Right cardiac atrium (tissue), 5 donors: ENCODE measurements around the gene ZNF567. TPM values are rescaled to one million over a fixed set of nuclear protein-coding genes. Genes with fewer than 3 reads are reported as not detected.
"Not testable (repeated sequence)": the region's sequence is repeated elsewhere in the genome, so short reads cannot be mapped to it uniquely, and the experiment has no call there.

Experiments used
- ATAC-seq, 2 donors: fragments of 200-7000 bp; cut with Tn5 transposase; one replicate each; pipeline versions ENCODE4 v1.8.0 to v1.9.1; 2020; ENCODE audit warnings: moderate library complexity in 2 of 2, mild to moderate bottlenecking in 1 of 2
- DNase-seq, 3 donors: peaks; one replicate each; pipeline ENCODE4 v3.0.0-alpha.2; 2020
- H3K27ac ChIP-seq: one replicate; pipeline ENCODE4 v1.5.1; 2013; ENCODE audit warnings: mild to moderate bottlenecking, low read length, control low read depth, moderate library complexity
- H3K27me3 ChIP-seq: one replicate; pipeline ENCODE4 v1.6.1; 2013; ENCODE audit not compliant: control insufficient read depth, insufficient read depth
- H3K4me1 ChIP-seq: one replicate; pipeline ENCODE4 v1.6.1; 2013; ENCODE audit warnings: low read length; ENCODE audit not compliant: control insufficient read depth, insufficient read depth
- H3K4me3 ChIP-seq: one replicate; pipeline ENCODE4 v1.5.1; 2013; ENCODE audit warnings: low read length, control low read depth
- H3K9me3 ChIP-seq: one replicate; pipeline ENCODE4 v1.6.1; 2013; ENCODE audit warnings: low read length; ENCODE audit not compliant: control insufficient read depth
- WGBS: extraction: QIAGEN DNeasy Blood & Tissue Kit; methylation state at CpG from one replicate; pipeline ENCODE4 v1.1.7; 2013; 5-methylcytosine and 5-hydroxymethylcytosine counted together
- intact Hi-C, 4 donors: fragments of 100-400 bp; cut with DNase I; formaldehyde crosslinking; loops; one replicate each; pipeline versions ENCODE4 v1.11.0 to v1.14.0; 2022 to 2023
- polyA plus RNA-seq: library from polyadenylated mRNA; stranded (reverse); fragments of 200-250 nt; gene quantifications from one replicate; pipeline ENCODE4 v1.2.3, GENCODE V29; 2013
- total RNA-seq, 4 donors: library from RNA; stranded (reverse); fragmentation: NEBNext Ultra II Directional; extraction: Animal tissue kit (Norgen Biotek cat#: 25700); gene quantifications; one replicate each; pipeline ENCODE4 v1.2.1, GENCODE V29; 2021
- donor health status: healthy with polysubstance abuse.
- donor health status: DM: no; HTN: yes; CAD: no.
- donor health status: DM: no; HTN: no; CAD: no.
- donor health status: DM: no; HTN: yes; CAD: no; lungs with severe emphysema.
- donor health status: DM: yes; HTN: yes; CAD: no.

Gene ZNF567
- total and polyA plus RNA-seq, 5 donors: 2.4 to 5.8 (median 5.0) TPM

GRCh38 chr19:36686365-36687213, 823 bp upstream of the ZNF567 start:
- intact Hi-C loops: no loop called here
- 11% methylated on average over 20 of the region's 20 CpGs for WGBS
- H3K9me3 ChIP-seq: no peaks in the 10 kb centered on the region
- peak overlapping the region; percentile 61 for H3K4me3 ChIP-seq
- no peaks in the 10 kb centered on the region for H3K27me3 ChIP-seq
- ATAC-seq (peak; percentile 2 to 5), DNase-seq (peak in 1 of 3 donors; percentile 18)
- peaks cover 5% of the 10 kb centered on the region for H3K4me1 ChIP-seq
- no peak overlapping the region for H3K27ac ChIP-seq

- intact Hi-C loops: no loop called here
- ATAC-seq: no peak
- Histone ChIP-seq H3K27ac (no peak overlapping the region), H3K27me3 (no peaks in the 10 kb centered on the region), H3K4me1 (peaks cover 5% of the 10 kb centered on the region), H3K4me3 (peak overlapping the region; percentile 61), H3K9me3 (no peaks in the 10 kb centered on the region)
- WGBS: 8% methylated on average over 9 of the region's 9 CpGs
- DNase-seq: no peak
These were observed 646 bp downstream of the ZNF567 start for GRCh38 chr19:36688058-36688457.

- no peak for DNase-seq
- H3K27ac ChIP-seq: no peak overlapping the region
- WGBS: 82% methylated on average over 2 of the region's 2 CpGs
- intact Hi-C loops: no loop called here
- H3K4me3 ChIP-seq: no peak overlapping the region
- H3K27me3 ChIP-seq: no peaks in the 10 kb centered on the region
- ATAC-seq: no peak
- H3K9me3 ChIP-seq: peaks cover 20% of the 10 kb centered on the region
- no peaks in the 10 kb centered on the region for H3K4me1 ChIP-seq
These were observed 19.7 kb downstream of the ZNF567 start for GRCh38 chr19:36707134-36707533.

- WGBS: 86% methylated on average over 2 of the region's 2 CpGs
- no peaks in the 10 kb centered on the region for H3K4me1 ChIP-seq
- ATAC-seq: no peak
- no peak overlapping the region for H3K4me3 ChIP-seq
- H3K27ac ChIP-seq: no peak overlapping the region
- DNase-seq: no peak
- peaks cover 27% of the 10 kb centered on the region for H3K9me3 ChIP-seq
- intact Hi-C loops: no loop called here
- no peaks in the 10 kb centered on the region for H3K27me3 ChIP-seq
These were observed 22.0 kb downstream of the ZNF567 start for GRCh38 chr19:36709423-36709822.

GRCh38 chr19:36719687-36720556, 32.5 kb downstream of the ZNF567 start:
- DNase-seq (no peak), ATAC-seq (no peak)
- WGBS: 99% methylated on average over 10 of the region's 10 CpGs
- no peaks in the 10 kb centered on the region for H3K27me3 ChIP-seq
- intact Hi-C loops: loop anchor here in 1 of 4 donors (10.0 kb wide), 1 partner anchor 85 kb away; no protein-coding TSS in a partner anchor
- no peak overlapping the region for H3K27ac ChIP-seq
- no peaks in the 10 kb centered on the region for H3K4me1 ChIP-seq
- peak overlapping the region; percentile 27 for H3K4me3 ChIP-seq
- H3K9me3 ChIP-seq: peaks cover 15% of the 10 kb centered on the region

- DNase-seq, H3K27ac ChIP-seq, ATAC-seq, H3K27me3 ChIP-seq, intact Hi-C loops, H3K4me3 ChIP-seq, H3K4me1 ChIP-seq: not testable (repeated sequence)
- 59% methylated on average over 9 of the region's 9 CpGs for WGBS
- peaks cover 15% of the 10 kb centered on the region for H3K9me3 ChIP-seq
These were observed 48.8 kb downstream of the ZNF567 start for GRCh38 chr19:36736166-36736565.

- no peak overlapping the region for H3K27ac ChIP-seq
- H3K4me3 ChIP-seq: no peak overlapping the region
- no peaks in the 10 kb centered on the region for H3K4me1 ChIP-seq
- ATAC-seq (no peak), DNase-seq (no peak)
- 98% methylated on average over 4 of the region's 4 CpGs for WGBS
- intact Hi-C loops: no loop called here
- H3K27me3 ChIP-seq: no peaks in the 10 kb centered on the region
- H3K9me3 ChIP-seq: peaks cover 32% of the 10 kb centered on the region
These were observed 58.5 kb downstream of the ZNF567 start for GRCh38 chr19:36745870-36746269.

- H3K9me3 ChIP-seq: peaks cover 33% of the 10 kb centered on the region
- H3K4me3 ChIP-seq: no peak overlapping the region
- no peak for DNase-seq
- H3K27me3 ChIP-seq: no peaks in the 10 kb centered on the region
- 98% methylated on average over 10 of the region's 10 CpGs for WGBS
- no peak overlapping the region for H3K27ac ChIP-seq
- intact Hi-C loops: no loop called here
- no peak for ATAC-seq
- H3K4me1 ChIP-seq: no peaks in the 10 kb centered on the region
These were observed 60.3 kb downstream of the ZNF567 start for GRCh38 chr19:36747750-36748149.

- intact Hi-C loops: no loop called here
- H3K4me1 ChIP-seq: no peaks in the 10 kb centered on the region
- H3K27me3 ChIP-seq: no peaks in the 10 kb centered on the region
- ATAC-seq: no peak
- WGBS: 98% methylated on average over 10 of the region's 10 CpGs
- no peak for DNase-seq
- H3K27ac ChIP-seq: no peak overlapping the region
- peak overlapping the region; percentile 15 for H3K4me3 ChIP-seq
- peaks cover 35% of the 10 kb centered on the region for H3K9me3 ChIP-seq
These were observed 61.2 kb downstream of the ZNF567 start for GRCh38 chr19:36748431-36749275.

- WGBS: 99% methylated on average over 8 of the region's 8 CpGs
- DNase-seq, H3K27me3 ChIP-seq, intact Hi-C loops, ATAC-seq, H3K4me1 ChIP-seq, H3K27ac ChIP-seq: not testable (repeated sequence)
- H3K9me3 ChIP-seq: peaks cover 33% of the 10 kb centered on the region
- H3K4me3 ChIP-seq: peak overlapping the region; percentile 15
These were observed 62.2 kb downstream of the ZNF567 start for GRCh38 chr19:36749613-36750012.
